H1 (cell line): ENCODE measurements around the gene ATP6V1E1. TPM values are rescaled to one million over a fixed set of nuclear protein-coding genes. Genes with fewer than 3 reads are reported as not detected.

Experiments used
- CBX5 ChIP-seq: fragments of 300-800, 300-1000 bp; sonication (generic); IDR thresholded peaks from 2 replicates; pipeline ENCODE4 v1.7.1; 2016; ENCODE audit warnings: antibody characterized with exemption, low read length, low read depth
- GTF2F1 ChIP-seq: IDR thresholded peaks from 2 replicates; pipeline ENCODE4 v1.6.1; 2012; ENCODE audit warnings: low read depth, low read length, improper control_type of control experiment, borderline replicate concordance
- MAFK ChIP-seq: IDR thresholded peaks from 2 replicates; pipeline ENCODE4 v1.6.1; 2012; ENCODE audit warnings: low read depth, mild to moderate bottlenecking, improper control_type of control experiment, low read length
- POLR2AphosphoS5 ChIP-seq: IDR thresholded peaks from 2 replicates; pipeline ENCODE4 v1.6.1; 2011; ENCODE audit warnings: low read depth, low read length
- SIN3A ChIP-seq, 2 experiments: IDR thresholded peaks in 1 of 2; conservative IDR thresholded peaks in 1 of 2; 2 replicates each; pipeline ENCODE4 v1.6.1; 2011 to 2012; ENCODE audit warnings: low read length in 2 of 2, improper control_type of control experiment in 1 of 2, low read depth in 1 of 2, mild to moderate bottlenecking in 1 of 2
- SP2 ChIP-seq: IDR thresholded peaks from 2 replicates; pipeline ENCODE4 v1.6.1; 2012; ENCODE audit warnings: mild to moderate bottlenecking, low read length, inconsistent platforms
- TBP ChIP-seq: IDR thresholded peaks from 2 replicates; pipeline ENCODE4 v1.6.1; 2011; ENCODE audit warnings: low read depth, low read length, improper control_type of control experiment
- TCF12 ChIP-seq: IDR thresholded peaks from 2 replicates; pipeline ENCODE4 v1.6.1; 2011; ENCODE audit warnings: low read depth, mild to moderate bottlenecking, low read length
- polyA plus RNA-seq, 7 experiments: library from polyadenylated mRNA; depleted of rRNA in 3 of 7; stranded (reverse) in 5 of 7; unstranded in 2 of 7; fragments of >200 nt in 5 of 7; fragments of 200-250 nt in 2 of 7; gene quantifications; 1 replicate in 5 of 7; 2 replicates in 1 of 7; 4 replicates in 1 of 7; pipeline versions ENCODE4 v1.2.1 to v1.2.3, GENCODE V29; 2011 to 2013; ENCODE audit warnings: missing spikeins in 2 of 7, mixed read lengths in 2 of 7
- total RNA-seq: library from RNA; stranded (reverse); fragmentation: NEBNext Ultra II Directional; extraction: Animal tissue kit (Norgen Biotek cat#: 25700); gene quantifications from 2 replicates; pipeline ENCODE4 v1.2.1, GENCODE V29; 2021
- TF ChIP-seq, protein P1 (sequence below): IDR thresholded peaks from 2 replicates; pipeline ENCODE4 v1.6.1; 2011; ENCODE audit warnings: low read depth, mild to moderate bottlenecking, low read length; ENCODE audit not compliant: insufficient read depth

The ATP6V1E1 gene
- total and polyA plus RNA-seq, 2 of the 8 experiments (the other 6 are each of a cell fraction or from before 2014, with no cell fraction given) = 80.4 to 88.1 TPM

DNA sequence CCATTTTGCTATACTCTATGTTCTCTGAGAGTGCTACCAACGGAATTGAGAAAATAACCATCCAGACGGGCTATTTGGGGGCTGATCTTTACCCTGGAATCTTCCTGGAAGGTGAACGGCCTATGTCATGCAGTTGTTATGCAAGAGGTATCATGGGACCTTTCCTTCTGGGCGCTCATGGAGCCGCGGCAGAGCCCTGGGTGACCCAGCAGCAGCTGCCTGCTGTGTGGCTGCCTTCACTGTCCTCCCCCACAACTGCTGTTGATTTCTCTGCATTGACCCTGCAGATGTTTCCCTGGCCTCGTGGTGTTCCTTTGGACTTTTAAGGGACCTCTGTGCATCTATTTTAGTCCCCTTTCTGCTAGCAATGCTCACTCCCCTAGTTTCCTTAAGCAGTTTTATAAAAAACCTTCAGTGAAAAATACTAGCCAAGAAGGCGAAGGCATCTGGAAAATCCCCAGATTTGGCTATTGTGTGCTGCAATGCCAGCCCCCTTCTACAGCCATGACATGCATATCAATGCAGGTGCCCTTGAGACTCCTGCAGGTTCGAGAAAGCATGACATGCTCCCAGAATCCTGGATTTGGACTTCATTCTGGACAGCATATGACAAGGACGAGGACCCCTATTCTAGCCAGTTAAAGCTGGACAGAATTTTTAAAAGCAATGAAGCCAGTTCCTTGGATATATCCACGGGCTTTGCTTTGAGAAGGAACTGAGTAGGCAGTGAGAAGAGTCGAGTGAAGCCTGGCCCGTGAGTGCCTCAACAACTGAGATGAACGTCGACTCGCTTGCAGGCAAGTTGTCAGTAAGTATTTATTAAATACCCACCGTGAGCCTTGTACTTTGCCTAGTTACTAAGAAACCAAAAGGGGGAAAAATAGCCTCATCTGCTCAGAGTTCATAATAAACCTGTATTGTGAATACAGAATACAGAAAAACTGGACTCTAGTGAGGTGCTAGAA, 65.4 kb downstream of the ATP6V1E1 start, which contains the start of gene SLC25A18 (continued):
- TF ChIP-seq, protein P1, sequence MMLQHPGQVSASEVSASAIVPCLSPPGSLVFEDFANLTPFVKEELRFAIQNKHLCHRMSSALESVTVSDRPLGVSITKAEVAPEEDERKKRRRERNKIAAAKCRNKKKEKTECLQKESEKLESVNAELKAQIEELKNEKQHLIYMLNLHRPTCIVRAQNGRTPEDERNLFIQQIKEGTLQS = no peak
- TF ChIP-seq MAFK (no peak), CBX5 (no peak), SIN3A (conservative IDR thresholded peaks at IDR 0.05 in 1 of 2, IDR thresholded peaks at IDR 0.05 in 1 of 2; ENCODE audit: low read depth in 1 of 2, low read length in 2 of 2) (no peak), TCF12 (peak; percentile 5; the same call in 1 of the 2 replicates), SP2 (no peak), GTF2F1 (0 out of 2 replicates have a peak, but pooled peaks have one; percentile 35), POLR2AphosphoS5 (peak; percentile 72; the same call in 1 of the 2 replicates), TBP (no peak)
